EL (cell line): ENCODE data around the gene ABCB10.
A peak's percentile ranks its signal among the peaks of the same experiment; 100 is the strongest.
"Not testable (repeated sequence)": the region's sequence is repeated elsewhere in the genome, so short reads cannot be mapped to it uniquely, and the experiment has no call there.

Experiments
- DNase-seq: peaks from one replicate; pipeline ENCODE4 v3.0.0-alpha.2; 2016

Gene ABCB10

GRCh38 chr1:229531326-229531725 lies 27.2 kb downstream of the ABCB10 start:
- no peak for DNase-seq

GRCh38 chr1:229529639-229530038 lies 28.9 kb downstream of the ABCB10 start:
- no peak for DNase-seq

GRCh38 chr1:229526695-229527094 lies 31.8 kb downstream of the ABCB10 start:
- no peak for DNase-seq

- DNase-seq = no peak
Measured at GRCh38 chr1:229523052-229523451, 35.5 kb downstream of the ABCB10 start.

GRCh38 chr1:229514578-229515275 lies 43.8 kb downstream of the ABCB10 start:
- peak; percentile 70 for DNase-seq

- DNase-seq = not testable (repeated sequence)
Measured at GRCh38 chr1:229511625-229512024, 46.9 kb downstream of the ABCB10 start.

- DNase-seq = not testable (repeated sequence)
Measured at GRCh38 chr1:229511201-229511600, 47.3 kb downstream of the ABCB10 start.

GRCh38 chr1:229509576-229509975 lies 48.9 kb downstream of the ABCB10 start:
- no peak for DNase-seq

GRCh38 chr1:229508823-229509337 lies 49.6 kb downstream of the ABCB10 start:
- DNase-seq = no peak

GRCh38 chr1:229507951-229508822 lies 50.3 kb downstream of the ABCB10 start, which contains the start of gene NUP133:
TSS of gene NUP133 (minus strand) at chr1:229508341. CDS start at chr1:229508249, 92 bp downstream.
- peak; percentile 97 for DNase-seq

GRCh38 chr1:229507502-229507901 lies 51.0 kb downstream of the ABCB10 start:
- DNase-seq = no peak

GRCh38 chr1:229506633-229507032 lies 51.9 kb downstream of the ABCB10 start:
- DNase-seq = no peak

GRCh38 chr1:229495782-229496181 lies 62.7 kb downstream of the ABCB10 start:
- no peak for DNase-seq

GRCh38 chr1:229487181-229487580 lies 71.3 kb downstream of the ABCB10 start:
- DNase-seq = no peak

- no peak for DNase-seq
Measured at GRCh38 chr1:229485318-229485717, 73.2 kb downstream of the ABCB10 start.

GRCh38 chr1:229482511-229482910 lies 76.0 kb downstream of the ABCB10 start:
- DNase-seq = no peak

GRCh38 chr1:229480495-229480894 lies 78.0 kb downstream of the ABCB10 start:
- DNase-seq = no peak

GRCh38 chr1:229479660-229480399 lies 78.7 kb downstream of the ABCB10 start:
- DNase-seq = no peak

GRCh38 chr1:229478852-229479251 lies 79.7 kb downstream of the ABCB10 start:
- no peak for DNase-seq

GRCh38 chr1:229475859-229476258 lies 82.6 kb downstream of the ABCB10 start:
- peak; percentile 4 for DNase-seq

- no peak for DNase-seq
Measured at GRCh38 chr1:229474509-229474908, 84.0 kb downstream of the ABCB10 start.

GRCh38 chr1:229471175-229471574 lies 87.3 kb downstream of the ABCB10 start:
- DNase-seq = no peak

GRCh38 chr1:229470406-229471043 lies 88.0 kb downstream of the ABCB10 start:
- no peak for DNase-seq
